Measurements from ENCODE around the gene TEX19. TPM values are rescaled to one million over a fixed set of nuclear protein-coding genes. Genes with fewer than 3 reads are reported as not detected.

TEX19 gene
- total and polyA plus RNA-seq, 2 of the 8 experiments (the other 6 are each of a cell fraction or from before 2014, with no cell fraction given): 0.54 to 0.80 TPM

- TF ChIP-seq CHD7 (IDR thresholded peaks at IDR 0.05; ENCODE audit: insufficient replicate concordance, low read length) (no peak), FOSL1 (IDR thresholded peaks at IDR 0.05; ENCODE audit: insufficient read depth, low read depth, low read length) (no peak), RXRA (IDR thresholded peaks at IDR 0.05; ENCODE audit: insufficient read depth, low read depth, low read length) (no peak), JUND (IDR thresholded peaks at IDR 0.05; ENCODE audit: low read length) (no peak), EP300 (IDR thresholded peaks at IDR 0.05; ENCODE audit: borderline replicate concordance in 1 of 2, low read depth in 2 of 2, low read length in 2 of 2) (no peak), SIN3A (conservative IDR thresholded peaks at IDR 0.05 in 1 of 2, IDR thresholded peaks at IDR 0.05 in 1 of 2; ENCODE audit: low read depth in 1 of 2, low read length in 2 of 2) (no peak), BCL11A (IDR thresholded peaks at IDR 0.05; ENCODE audit: low read depth in 2 of 2, low read length in 2 of 2) (no peak)
Observed at GRCh38 chr17:82406131-82406671, 47.2 kb downstream of the TEX19 start (continued).
